ENCODE data around the gene HLF. TPM values are rescaled to one million over a fixed set of nuclear protein-coding genes. Genes with fewer than 3 reads are reported as not detected.

The HLF gene
- total RNA-seq, 1 donor from 2014 or later = 31.6 TPM

DNA sequence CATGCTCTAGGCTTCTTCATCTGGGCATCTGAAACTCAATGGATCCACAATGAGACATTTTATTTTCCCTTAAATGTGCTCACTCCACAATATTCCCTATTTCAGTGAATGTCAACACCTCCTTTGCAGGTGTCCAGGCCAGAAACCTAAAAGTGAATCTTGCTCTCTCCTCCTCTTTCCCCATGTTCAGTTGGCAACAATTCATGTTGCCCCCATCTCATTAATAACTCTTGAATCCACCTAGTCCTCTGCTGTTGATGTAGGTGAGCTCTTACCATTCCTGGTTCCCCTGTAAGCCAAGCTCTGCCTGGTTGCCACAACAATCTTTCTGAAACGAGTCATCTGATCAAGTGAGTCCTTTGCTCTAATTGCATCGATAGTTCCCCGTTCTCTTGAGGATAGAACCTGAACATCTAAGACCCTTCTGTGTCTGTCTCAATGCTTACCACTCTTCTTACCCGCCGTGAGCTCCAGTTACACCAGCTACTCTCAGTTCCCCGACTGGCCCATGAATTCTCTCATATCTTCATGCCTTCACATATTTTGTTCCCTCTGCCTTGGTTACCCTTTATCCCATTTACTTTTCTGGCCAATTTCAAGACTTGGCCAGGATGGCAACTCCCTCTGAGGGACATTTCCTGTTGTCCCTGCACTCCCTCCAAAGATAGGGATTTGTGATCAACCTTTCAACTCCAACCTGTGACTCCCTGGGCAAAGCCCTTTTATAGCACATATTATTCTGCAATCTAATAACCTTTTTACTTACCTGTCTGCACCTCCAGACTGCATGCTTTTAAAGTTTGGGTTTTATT lies 35.9 kb downstream of the HLF start:
- intact Hi-C loops (cut with DNase I) = no loop called here
- ATAC-seq (ENCODE audit: poor library complexity) = no peak
- DNase-seq = no peak

DNA sequence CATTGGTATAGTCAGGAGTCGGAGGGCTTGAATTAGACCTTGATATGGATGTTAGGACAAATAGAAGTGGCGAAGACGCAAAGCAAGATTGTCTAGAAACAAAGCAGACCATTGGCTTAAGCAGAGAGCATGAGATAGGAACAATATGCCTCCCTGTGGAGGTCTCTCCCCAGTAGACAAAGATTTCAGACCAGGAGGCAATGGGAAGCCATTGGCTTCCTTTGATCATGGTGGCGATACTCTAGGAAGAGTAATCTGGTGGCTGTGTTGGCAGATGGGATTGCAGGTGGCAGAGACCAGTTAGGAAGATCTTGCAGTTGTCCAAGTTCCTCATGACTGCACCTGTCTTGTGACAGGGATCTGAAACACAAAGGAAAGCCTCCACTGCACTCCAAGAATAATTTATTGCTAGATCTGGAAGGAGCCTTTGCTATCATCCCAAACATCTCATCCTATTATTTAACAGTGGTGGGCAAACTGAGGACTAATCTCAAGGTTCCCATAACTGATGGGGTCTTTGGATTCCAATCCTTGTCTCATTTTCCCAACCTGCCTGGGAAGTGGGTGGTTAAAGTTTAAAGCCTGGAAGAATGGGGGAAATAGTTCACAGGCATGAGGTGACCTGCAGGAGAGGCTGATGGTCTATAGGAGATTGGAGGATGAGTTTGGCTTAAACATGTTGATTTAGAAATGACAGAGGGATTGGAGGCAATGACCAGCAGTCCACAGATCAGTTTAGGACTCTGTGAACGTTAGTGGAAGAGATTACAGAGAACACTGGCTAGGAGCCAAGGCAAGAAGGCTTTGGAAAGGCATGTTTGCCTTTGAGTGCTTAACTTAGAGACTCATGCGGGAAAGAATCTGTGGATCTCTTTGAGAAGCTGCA lies 37.0 kb downstream of the HLF start:
- DNase-seq (no peak), ATAC-seq (ENCODE audit: poor library complexity) (peak; percentile 74)
- intact Hi-C loops (cut with DNase I) = no loop called here

DNA sequence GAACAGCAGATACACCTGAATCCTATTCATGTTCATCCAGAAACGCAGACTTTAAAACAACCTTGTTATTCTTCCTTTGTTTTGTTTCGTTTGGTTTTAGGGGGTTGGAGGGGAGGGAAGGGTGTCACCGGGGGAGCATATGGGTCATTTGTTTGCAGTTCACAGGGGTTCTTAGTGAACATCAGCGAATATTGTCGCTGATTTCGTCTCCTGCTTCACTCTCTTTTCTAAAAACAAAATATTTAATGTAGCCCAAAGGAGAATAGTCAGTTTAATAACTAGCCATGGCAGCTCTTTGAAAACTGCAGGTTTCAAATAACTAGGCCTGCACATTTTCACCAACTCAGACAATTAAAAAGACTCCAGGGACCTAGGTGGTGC lies 37.6 kb downstream of the HLF start:
- DNase-seq = no peak
- intact Hi-C loops (cut with DNase I) = no loop called here
- ATAC-seq (ENCODE audit: poor library complexity) = no peak

DNA sequence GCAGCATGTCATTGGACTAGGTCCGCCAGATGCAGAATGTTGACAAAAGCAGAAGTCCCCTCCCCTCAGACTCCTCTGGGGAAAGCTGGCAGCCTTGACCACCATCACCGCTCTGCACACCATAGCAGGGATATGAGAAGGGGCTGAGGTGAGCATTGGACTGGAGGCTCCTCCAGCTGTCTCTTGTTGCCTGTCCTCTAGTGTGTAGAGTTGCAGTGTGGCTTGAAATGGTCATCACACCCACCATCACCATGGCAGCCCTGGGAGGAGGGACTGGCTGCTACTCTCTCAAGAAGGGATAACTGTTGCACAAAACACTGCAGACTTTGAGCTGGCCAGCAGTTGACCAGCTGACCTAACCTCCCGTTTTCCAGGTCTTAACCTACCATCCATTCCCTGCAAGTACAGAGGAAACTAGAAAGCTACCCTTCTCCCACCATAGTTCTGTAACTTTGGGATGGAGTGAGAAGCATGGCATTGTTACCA lies 38.3 kb downstream of the HLF start:
- ATAC-seq (ENCODE audit: poor library complexity) (no peak), DNase-seq (no peak)
- intact Hi-C loops (cut with DNase I) = no loop called here

DNA sequence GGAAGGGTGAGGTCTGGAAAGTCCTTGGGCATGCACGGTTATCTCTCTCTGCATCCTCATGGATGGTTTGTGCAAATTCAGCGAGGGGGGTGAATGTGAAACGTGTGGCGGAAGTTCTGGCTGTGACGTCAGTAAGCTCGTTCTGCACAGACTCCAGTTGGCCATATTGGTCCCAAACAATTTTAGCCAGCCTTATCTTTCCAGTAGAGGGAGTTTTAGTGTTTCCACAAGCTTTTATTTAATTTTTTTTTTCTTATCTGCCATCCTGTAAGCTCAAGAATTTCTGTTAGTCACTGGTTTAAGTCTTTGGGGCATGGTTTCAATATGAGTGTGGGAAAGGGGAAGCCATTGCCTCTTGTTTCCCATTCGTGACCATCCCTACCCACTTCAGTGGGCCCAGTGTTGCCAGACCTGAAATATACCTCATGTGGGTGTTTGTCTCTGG lies 39.0 kb downstream of the HLF start:
- intact Hi-C loops (cut with DNase I) = no loop called here
- ATAC-seq (ENCODE audit: poor library complexity) (no peak), DNase-seq (no peak)

DNA sequence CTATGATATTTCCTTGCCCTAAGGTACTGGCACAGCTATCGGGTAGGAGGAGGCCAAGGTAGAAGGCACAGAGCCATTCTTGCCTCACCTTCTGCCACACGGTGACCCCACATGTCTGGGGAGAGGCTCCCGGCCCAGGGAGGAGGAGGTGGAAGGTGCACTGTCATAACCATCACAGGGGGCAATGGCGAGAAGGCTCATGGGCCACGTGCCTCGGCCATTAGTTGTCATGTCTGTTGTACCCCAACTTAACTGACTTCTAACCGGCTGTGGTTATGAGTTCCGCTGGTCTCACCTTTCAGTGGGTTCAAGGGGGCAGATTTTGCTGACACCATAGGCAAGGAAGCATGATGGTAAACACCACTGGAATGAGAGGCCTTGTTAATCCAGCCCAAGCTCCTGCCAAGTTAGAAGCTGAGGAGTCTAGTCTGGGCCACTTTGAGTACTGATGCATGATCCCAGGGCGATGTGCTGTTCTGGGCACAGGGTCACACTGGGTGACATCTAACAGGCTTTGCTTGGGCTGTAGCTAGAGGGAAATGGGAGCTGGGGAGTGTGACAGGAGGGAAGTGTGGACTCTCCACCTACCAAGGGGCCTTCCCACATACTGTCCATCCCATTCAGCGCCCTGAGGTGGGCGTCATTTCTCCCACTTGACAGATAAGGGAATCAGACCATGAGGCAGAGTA lies 39.6 kb downstream of the HLF start:
- ATAC-seq (ENCODE audit: poor library complexity) (no peak), DNase-seq (no peak)
- intact Hi-C loops (cut with DNase I) = no loop called here

DNA sequence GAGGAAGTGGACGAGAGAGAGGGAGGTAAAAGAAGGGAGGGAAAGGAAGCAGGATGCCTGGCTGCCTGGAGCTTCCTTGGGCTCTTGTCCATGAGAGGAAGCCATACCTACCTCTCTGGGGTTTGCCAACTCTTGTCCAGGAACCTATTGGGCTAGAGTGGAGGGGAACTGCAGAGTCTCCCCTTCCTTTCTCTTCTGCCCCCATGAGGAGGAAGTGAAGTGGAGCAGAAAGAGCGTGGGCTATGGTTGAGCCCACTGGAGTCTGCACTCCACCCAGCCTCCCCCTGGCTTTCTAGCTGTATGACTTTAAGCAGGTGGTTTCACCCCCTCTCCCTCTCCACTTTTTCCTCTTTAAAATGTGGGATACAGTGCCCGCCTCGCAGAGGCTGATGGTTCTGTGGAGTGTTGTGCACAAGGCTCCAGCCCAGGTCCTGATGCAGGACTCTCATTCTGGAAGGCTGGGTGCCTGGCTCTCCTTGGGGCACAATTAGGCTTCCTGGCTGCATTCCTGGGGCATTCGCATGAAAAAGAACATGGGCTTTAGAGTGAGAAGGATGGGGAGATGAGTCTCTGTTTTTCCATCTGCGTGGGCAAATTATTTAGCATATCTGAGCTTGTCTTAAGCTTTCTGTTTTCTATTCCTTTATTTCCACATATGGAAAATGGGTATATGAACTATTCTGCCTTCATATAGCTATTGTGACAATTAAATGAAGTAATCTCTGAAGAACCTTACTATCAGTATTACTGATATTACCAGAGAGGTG lies 40.7 kb downstream of the HLF start:
- DNase-seq (no peak), ATAC-seq (ENCODE audit: poor library complexity) (no peak)
- intact Hi-C loops (cut with DNase I) = no loop called here

DNA sequence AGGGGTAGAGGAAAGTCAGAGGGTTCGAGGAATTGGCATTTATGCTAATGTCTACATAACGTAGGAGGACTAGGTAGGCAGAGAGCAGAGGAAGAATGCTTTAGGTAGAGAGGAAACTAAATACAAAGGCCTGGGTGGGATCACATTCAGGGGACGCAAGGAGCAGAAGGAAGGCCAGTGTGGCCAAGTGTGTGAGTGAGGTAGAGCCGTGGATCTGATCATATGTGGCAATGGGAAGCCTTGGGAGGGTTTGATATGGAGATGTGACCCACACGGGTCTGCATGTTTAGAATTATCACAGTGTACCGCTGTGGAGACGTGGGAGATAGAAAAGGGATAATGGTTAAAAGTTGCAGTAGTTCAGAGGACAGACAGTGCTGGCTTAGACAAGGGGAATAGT lies 43.1 kb downstream of the HLF start:
- intact Hi-C loops (cut with DNase I) = no loop called here
- no peak for ATAC-seq (ENCODE audit: poor library complexity)

DNA sequence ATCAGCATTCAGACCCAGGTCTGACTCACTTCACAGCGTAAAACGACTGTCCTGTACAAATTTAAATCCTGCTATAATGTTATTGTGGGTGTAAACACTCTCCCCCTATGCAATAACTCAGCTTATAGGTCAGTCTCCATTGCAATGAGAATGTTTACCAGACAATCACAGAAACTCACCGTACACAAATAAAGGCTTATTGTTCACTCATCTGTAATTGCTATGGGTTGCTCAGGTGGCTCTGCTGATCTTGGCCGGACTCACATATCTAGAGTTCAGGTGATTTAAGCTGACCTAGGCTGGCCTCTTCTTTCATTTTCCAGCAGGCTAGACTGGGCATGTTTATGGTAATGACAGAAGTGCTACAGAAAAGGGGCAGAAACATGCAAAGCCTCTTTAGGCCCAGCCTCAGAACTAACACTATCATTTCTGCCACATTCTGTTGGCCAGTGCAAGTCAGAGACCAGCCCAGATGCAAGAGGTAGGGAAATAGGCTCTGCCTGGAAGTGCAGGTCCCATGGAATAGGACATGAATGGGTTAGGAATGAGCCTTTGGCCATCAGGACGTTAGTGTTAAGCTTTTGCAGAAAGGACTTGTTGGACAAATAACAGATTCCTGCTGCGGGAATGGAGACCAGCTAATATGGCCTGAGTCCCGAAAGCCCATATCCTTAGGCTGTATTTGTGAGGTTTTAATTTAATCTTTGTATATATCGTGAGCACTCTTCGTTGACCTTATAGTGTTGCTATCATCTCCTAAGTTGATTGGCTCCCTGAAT lies 44.0 kb downstream of the HLF start:
- DNase-seq (no peak), ATAC-seq (ENCODE audit: poor library complexity) (no peak)
- intact Hi-C loops (cut with DNase I) = no loop called here

More for the DNA sequence above, 43.1 kb downstream of the HLF start:
- DNase-seq = no peak

DNA sequence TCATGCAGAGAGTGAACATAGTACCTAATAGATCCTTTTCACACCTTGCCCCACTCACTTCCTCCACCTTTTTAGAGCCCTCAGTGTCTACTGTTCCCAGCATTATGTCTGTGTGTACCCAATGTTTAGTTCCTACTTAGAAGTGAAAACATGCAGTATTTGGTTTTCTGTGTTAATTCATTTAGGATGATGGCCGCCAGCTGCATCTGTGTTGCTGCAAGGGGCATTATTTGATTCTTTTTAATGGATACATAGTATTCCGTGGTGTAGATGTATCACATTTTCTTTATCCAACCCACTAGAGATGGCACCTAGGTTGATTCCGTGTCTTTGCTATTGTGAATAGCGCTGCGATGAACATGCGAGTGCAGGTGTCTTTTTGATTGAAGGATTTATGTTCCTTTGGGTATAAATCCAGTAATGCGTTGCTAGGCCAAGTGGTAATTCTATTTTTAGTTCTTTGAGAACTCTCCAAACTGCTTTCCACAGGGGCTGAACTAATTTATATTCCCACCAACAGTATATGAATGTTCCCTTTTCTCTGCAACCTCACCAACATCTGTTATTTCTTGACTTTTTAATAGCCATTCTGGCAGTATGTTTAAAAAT lies 47.1 kb downstream of the HLF start:
- ATAC-seq (ENCODE audit: poor library complexity) = no peak
- intact Hi-C loops (cut with DNase I) = no loop called here
- no peak for DNase-seq

DNA sequence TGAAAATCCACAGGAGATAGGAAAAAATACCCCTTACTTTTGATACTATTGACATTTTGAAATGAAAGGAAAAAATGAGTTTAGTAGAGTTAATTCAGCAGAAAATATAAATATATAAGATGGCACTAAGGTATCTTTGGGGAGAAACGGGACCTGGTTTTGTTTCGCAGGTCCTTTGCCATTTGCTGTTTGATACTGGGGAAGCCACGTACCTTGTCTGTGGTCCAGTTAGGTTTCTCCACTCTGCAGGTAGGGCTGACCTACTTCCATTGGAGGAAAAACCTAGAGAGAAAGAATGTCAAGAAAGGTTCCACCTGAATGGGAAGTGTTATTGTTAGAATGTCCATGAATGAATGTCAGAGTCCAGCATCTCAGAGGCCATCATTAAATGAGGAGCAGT lies 48.1 kb downstream of the HLF start:
- ATAC-seq (ENCODE audit: poor library complexity) = no peak
- intact Hi-C loops (cut with DNase I) = no loop called here
- DNase-seq = no peak

DNA sequence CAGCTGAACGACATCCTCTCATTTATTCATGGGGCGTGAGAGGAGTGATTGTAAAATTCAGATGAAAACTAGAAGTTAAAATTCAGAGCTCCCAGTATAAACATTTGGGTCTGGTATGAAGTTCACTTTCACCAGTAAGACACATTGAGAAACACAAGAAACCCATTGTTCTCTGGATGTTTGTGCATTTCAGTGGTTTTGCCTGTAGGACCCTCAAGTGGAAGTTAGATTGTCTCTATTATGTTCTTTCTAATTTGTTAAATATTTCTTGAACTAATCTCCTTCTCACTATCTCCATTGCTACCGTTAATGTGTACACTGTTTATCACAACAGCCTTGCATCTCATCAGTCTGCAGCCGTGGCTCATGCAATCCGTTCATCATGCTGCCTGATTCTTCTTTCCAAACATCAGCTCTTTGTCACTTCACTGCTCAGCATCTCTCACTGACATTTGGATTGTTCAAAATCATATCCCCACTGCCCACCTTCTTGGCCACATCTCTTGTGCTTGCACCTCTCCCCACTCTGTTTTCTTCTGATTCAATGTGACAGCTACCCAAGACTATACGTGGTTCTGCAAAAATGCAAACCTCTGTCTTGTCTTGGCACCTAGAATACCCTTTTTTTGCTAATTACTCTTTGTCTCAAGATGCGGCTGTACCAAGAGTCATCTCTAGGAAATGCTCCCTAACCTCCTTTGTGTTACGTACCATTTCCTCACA lies 49.5 kb downstream of the HLF start:
- no peak for ATAC-seq (ENCODE audit: poor library complexity)
- intact Hi-C loops (cut with DNase I) = no loop called here
- DNase-seq = no peak

DNA sequence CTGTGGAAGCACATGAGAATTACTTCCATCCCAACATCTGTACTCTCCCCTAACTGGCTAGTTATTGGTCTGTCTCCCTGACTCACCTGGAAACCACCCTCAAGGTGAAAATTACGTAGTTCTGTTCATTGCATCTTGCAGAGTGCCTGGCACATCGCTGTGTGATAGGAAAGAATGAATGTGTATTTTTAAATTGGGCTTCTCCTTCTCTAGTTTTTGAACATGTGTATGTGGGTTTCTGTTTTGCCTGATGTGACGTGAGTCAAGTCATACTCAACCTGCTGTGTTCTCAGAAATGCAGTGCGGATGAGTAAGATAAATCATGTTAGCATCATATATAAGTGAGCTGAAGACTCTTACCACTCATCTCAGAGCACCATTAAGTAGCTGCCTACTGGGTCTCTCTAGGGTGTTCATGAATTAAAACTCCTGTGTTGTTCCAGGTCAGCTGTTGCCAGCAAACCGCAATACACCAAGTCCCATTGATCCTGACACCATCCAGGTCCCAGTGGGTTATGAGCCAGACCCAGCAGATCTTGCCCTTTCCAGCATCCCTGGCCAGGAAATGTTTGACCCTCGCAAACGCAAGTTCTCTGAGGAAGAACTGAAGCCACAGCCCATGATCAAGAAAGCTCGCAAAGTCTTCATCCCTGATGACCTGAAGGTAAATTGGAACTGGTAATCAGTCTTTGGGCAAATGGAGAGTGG lies 50.2 kb downstream of the HLF start:
- no peak for DNase-seq
- ATAC-seq (ENCODE audit: poor library complexity) = no peak
- intact Hi-C loops (cut with DNase I) = no loop called here

DNA sequence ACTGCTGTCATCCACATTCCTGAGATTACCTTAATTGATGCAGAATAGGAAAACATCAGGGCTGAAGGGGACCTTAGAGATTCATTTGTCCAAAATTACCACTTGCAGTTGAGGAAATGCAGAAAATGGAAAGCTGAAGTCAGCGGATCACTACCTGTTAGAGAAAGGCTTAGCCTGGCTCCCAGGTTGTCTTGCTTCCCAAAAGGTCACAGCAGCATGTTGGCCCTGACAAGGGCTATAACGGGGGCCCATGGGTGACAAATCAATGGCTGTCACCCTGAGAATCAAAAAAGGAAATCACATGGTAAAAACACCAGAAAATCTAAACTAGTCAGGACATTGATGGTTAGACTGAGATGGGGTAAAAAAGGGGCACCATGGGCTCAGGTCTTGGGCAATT lies 51.7 kb downstream of the HLF start:
- DNase-seq = no peak
- no peak for ATAC-seq (ENCODE audit: poor library complexity)

DNA sequence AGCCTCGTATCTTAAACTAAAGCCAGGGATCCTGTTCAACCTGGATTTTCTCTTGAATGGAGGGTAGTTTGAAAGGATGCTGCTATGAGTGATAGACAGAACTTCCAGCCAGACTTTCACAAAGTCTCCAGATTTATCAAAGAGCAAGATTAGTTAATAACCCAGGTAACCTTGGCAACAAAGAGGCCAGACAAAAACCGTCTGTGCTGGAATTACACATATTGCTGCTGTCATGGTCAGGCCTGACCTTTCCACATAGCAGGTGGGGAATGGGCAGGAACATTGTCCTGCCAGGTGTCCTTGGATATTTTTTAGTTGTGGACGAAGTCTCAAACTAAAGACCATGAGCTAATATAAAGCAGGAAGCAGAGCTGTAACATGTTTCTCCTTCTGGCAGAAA lies 52.5 kb downstream of the HLF start:
- intact Hi-C loops (cut with DNase I) = no loop called here
- ATAC-seq (ENCODE audit: poor library complexity) = no peak
- no peak for DNase-seq

More for the DNA sequence above, 51.7 kb downstream of the HLF start:
- intact Hi-C loops (cut with DNase I) = no loop called here

DNA sequence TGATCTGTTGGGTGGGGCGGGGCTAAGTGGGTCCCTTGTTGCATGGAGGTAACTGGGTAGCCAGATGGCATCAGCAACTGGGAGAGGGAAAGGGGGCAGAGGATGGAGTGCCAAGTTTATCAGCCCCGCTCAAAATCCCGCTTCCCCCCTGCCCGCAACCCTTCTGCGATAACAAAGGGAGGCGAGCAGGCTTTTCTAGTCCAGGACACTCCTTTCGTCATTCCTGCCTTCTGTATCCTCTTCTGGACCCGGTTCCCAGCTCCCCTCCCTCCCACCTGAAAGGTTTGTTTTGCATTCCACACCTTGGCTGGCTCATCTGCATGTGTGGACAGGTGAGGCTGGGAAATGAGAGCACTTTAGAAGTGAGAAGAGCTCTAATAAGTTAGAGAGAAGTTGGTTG lies 53.3 kb downstream of the HLF start:
- intact Hi-C loops (cut with DNase I) = no loop called here
- ATAC-seq (ENCODE audit: poor library complexity) (no peak), DNase-seq (no peak)

Data from Right ventricle myocardium superior (tissue), 1 donor.